GM21619 (cell line): ENCODE data around the gene POLG.

Experiments used
- ATAC-seq: cut with Tn5 transposase; IDR thresholded peaks from one replicate; pipeline ENCODE4 v1.9.1; 2021; ENCODE audit not compliant: unreplicated experiment

POLG gene

GRCh38 chr15:89327113-89327512, 7.5 kb downstream of the POLG start:
- no peak for ATAC-seq

GRCh38 chr15:89326316-89326715, 8.3 kb downstream of the POLG start:
- ATAC-seq: no peak

GRCh38 chr15:89325039-89325803, 9.4 kb downstream of the POLG start:
- ATAC-seq: no peak

- no peak for ATAC-seq
These were observed 10.8 kb downstream of the POLG start for GRCh38 chr15:89323825-89324224.

- no peak for ATAC-seq
These were observed 11.8 kb downstream of the POLG start for GRCh38 chr15:89322822-89323221.

DNA sequence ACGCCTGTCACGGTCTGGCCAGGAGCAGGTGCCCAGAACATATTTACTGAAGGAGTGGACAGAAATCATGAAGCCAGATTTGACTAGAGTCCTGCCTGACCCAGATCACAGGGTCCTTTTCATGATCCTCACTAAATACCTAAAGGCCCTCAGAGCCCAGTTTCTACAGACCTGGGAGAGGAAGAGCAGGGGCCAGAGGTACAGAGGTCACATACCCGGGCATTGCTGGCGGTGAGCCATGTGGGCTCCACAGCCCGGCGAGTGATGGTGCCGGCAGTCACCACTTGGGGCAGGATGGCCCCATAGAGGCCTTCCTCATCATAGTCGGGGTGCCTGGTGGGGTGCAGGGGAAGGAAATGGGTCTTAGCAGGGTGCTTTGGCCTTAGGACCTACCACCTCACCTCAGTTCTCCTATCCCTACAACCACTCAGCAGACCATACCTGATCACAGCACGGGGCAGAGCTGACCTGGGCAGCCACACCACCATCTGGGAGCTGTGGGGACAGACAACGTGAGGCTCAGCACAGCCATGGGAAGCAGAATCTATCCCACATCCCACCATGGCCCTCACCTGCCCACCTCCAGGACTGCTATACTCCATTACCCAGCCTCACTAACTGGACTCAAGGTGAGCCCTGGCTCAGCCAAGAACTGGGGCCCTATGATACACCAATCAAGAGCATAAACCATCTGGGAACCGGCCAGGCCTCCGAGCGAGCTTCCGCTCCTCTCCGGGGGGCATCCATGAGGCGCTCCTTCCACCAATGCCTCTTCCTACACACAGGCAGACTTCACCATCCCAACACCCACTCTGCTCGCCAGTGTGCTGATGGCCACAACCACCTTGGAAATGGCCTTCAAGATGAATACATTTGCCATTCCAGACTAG, 12.9 kb downstream of the POLG start:
- no peak for ATAC-seq

DNA sequence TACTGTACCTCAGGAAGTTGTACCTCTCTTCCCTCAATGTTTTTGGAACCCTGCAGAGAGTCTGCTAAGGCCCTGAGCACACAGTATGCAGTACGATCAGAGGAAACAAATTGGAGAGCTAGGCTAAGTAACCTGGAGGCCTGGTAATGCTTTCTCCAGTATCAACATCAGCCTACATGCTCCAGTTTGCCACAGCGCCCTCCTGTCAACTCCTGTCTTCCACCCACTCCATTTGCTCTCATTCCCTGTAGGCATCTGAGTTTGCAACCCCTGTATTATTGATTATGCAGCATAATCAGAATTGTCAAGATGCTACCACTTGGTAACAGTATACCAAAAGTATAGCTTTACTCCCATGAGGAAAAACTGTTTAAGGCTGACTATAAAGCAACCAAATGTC, 14.4 kb downstream of the POLG start:
- ATAC-seq: no peak

DNA sequence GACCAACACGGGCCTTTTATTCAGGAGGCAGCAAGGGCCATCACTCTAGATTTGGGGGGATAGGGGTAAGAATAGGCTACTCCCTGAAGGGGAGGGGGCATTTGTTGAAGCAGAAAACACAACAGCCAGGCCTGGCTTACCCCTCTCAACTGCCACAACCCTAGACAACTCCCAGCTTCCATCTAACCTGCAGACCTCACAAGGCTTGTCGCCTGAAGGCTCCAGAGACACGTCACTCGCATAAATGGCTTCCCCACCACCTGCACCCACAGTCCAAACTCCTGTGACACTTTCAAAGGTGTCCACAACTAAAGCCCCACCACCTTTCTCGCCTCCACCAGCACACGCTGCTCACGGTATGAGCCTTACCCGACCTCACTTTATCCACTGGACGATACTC, 14.9 kb downstream of the POLG start:
- no peak for ATAC-seq

- ATAC-seq: no peak
These were observed 17.4 kb downstream of the POLG start for GRCh38 chr15:89317186-89317720.

- no peak for ATAC-seq
These were observed 18.1 kb downstream of the POLG start for GRCh38 chr15:89316504-89316903.

DNA sequence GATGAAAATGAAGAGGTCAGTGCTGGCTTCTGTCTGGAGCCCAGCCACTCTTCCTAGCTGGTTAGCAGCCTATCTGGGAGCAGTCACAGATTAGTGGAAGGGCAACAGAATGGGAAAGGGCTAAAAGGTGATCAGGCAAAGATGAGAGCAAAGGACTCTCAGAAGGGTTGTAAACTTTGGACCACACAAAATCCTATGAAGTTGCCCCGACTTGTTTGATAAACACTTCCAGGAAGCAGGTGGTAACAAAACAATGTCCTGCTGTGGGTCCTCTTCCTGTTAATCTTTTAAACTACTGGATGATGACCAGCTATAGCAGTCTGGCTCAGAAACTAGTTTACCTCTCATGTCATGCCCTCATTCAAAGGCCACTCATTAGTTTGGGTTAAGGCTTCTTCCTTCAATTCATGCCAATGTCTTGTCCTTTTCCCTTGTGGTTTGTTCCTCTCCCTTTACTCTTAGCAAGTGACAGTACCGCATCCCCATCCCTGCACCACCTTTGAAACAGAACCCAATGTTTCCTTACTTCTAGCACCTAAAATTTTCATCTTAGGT, 19.2 kb downstream of the POLG start:
- ATAC-seq: no peak

DNA sequence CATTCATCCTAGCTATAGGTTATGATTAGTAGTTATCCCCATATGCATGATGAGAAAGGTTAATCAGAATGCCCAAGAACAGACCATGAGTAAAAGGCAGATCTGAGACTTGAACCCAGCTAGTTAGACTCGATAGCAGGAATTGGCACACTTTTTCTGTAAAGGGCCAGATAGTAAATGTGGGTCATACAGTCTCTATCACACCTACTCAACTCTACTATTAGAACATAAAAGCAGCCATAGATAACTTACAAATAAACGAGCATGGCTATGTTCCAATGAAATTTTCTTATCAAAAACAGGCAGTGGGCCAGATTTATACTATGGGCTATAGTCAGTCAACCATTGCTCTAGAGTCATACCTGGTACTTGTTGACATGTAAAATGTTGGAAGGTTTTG, 24.6 kb downstream of the POLG start:
- ATAC-seq: no peak

- no peak for ATAC-seq
These were observed 26.4 kb downstream of the POLG start for GRCh38 chr15:89308236-89308635.

DNA sequence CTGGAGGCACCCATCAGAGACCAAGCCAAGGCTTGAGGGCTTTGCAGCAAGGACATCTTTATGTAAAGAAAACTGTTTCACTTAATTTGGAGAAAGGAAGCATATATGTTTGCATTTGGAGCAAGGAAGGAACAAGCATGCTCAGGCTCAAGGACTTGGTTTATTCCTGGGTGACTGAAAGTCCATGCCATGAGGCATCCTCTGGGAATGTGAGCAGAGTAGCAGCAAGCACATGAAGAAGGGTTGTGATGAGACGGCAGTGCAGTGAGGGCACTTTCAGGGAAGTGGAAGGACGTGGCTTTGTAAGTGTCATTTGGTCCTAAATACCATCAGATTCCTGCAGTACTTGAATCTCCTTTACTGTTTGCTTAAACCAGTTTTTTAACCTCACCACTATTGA, 26.8 kb downstream of the POLG start:
- no peak for ATAC-seq

- no peak for ATAC-seq
These were observed 27.5 kb downstream of the POLG start for GRCh38 chr15:89307046-89307587.

GRCh38 chr15:89305395-89305794, 29.2 kb downstream of the POLG start:
- no peak for ATAC-seq

DNA sequence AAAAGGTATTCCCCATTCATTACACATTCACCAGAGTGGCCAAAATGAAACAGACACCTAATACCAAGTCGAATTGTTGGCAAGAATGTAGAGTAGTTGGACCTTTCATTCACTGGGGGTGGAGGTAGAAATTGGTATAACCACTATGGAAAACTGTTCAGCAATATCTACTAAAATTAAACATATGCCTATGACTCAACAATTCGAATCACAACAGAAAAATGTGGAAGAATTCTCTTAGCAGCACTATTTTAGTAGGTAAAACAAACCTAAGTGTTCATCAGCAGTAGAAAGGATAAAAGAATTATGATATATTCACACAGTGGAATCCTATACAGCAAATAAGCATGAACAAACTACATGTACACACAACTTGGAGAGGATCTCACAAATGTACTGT, 30.6 kb downstream of the POLG start:
- no peak for ATAC-seq

DNA sequence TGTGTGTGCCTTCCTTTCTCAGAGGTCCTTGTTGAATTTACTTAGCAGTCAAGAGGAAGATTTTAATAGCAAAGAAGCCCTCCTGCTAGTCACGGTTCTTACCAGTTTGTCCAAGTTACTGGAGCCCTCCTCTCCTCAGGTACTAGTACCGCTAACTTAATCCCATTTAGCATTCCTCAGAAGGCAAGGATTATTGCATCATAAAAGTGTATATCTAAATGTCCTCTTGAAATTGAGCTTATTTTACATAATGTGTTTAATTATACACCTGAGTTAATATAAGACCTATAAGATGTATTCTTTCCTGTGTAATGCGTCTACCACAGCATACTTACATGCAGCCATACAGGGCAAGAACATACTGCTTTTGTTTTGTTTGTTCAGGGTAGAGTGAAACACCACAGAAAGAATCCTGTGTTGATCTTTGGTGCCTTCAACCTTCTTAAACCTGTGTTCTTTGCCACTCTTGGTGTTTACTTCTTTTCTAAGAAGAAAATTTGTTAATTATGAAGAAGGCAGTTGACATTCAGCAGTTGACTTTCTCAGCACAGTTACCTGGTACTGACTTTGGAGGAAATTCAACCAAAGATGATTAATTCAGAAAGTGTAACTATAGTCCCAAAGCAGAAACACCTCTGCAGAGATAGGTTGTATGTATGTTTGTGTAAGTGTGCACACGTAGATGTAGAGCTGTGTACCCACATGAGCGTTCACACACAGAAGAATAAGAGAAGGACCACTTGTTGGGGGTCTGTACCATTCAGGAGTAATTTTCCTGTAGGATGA, 33.1 kb downstream of the POLG start:
- no peak for ATAC-seq

DNA sequence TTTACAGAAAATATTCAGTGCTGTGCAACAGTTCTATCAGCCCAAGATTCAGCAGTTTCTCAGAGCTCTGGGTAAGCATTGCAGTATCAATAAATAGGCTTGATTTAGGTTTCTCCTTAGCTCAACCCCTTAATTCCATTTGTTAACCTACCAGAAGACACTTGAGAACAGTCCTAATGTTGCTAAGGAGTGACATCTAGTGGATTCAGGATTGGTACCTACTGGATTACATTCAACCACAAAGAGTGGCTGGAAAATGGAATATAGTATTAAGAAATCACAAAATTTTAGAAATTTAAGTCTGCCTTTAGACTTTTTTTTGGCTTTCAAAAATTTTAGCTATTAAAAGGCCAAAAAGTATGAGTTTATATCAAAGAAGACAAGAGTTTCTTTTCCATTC, 34.7 kb downstream of the POLG start:
- no peak for ATAC-seq

GRCh38 chr15:89293012-89293411, 41.6 kb downstream of the POLG start:
- ATAC-seq: no peak
